Esophagus muscularis mucosa (tissue), 4 donors: Measurements from ENCODE around the gene KRT32.

Experiments used
- CTCF ChIP-seq, 3 experiments: fragments of 200-600 bp in 2 of 3; fragments of 450-650 bp in 1 of 3; sonication (generic) in 2 of 3; IDR thresholded peaks; one replicate each; pipeline ENCODE4 v1.5.1; 2017 to 2019; ENCODE audit warnings: antibody characterized with exemption in 3 of 3, mild to moderate bottlenecking in 2 of 3, moderate library complexity in 1 of 3
- EP300 ChIP-seq: sonication (generic); formaldehyde crosslinking; IDR thresholded peaks from one replicate; pipeline ENCODE4 v1.6.1; 2017; ENCODE audit warnings: antibody characterized with exemption
- POLR2A ChIP-seq: fragments of 450-650 bp; IDR thresholded peaks from one replicate; pipeline ENCODE4 v1.6.1; 2017; ENCODE audit warnings: antibody characterized with exemption, moderate library complexity, mild to moderate bottlenecking, low read depth

GRCh38 chr17:41444186-41444585 lies 23.0 kb downstream of the KRT32 start:
- TF ChIP-seq CTCF (IDR thresholded peaks at IDR 0.05) (no peak), EP300 (no peak), POLR2A (no peak)
